Endothelial cell of umbilical vein (primary cell): ENCODE results near the gene CCDC34. TPM values are rescaled to one million over a fixed set of nuclear protein-coding genes. Genes with fewer than 3 reads are reported as not detected.

Experiments
- BruUV-seq: library from RNA; stranded (reverse); fragments of 400-500 nt; replicated peaks from 2 replicates; lab custom pipeline; 2021; lab: Mats Ljungman, UMichigan
- CTCF ChIA-PET: fragments of 300-600, 350-600 bp; sonication (Branson Sonifier 250); formaldehyde crosslinking; loops from one replicate; lab custom pipeline; 2021; ENCODE audit warnings: antibody characterized with exemption, inconsistent platforms; lab: Charles Lee
- POLR2A ChIA-PET: fragments of 300-600, 350-600 bp; sonication (Branson Sonifier 250); formaldehyde crosslinking; loops from one replicate; lab custom pipeline; 2021; ENCODE audit warnings: antibody characterized with exemption, inconsistent platforms; lab: Charles Lee
- DNase-seq: peaks from one replicate; pipeline ENCODE4 v3.0.0-alpha.2; 2011; ENCODE audit warnings: low read depth, low spot score
- FAIRE-seq: peaks from 2 replicates; lab custom pipeline; 2011; peaks lifted over from hg19 to GRCh38; lab: Jason Lieb, UNC
- H2AFZ ChIP-seq: 2 replicates; pipeline ENCODE4 v1.6.0; 2012; ENCODE audit warnings: low read depth, low read length, control low read depth, inconsistent platforms
- H3K27ac ChIP-seq: 2 replicates; pipeline ENCODE4 v1.5.1; 2011; ENCODE audit warnings: low read depth, mild to moderate bottlenecking, control low read depth, low read length, moderate library complexity; ENCODE audit not compliant: insufficient read depth
- H3K27me3 ChIP-seq, 2 experiments: 2 replicates each; pipeline versions ENCODE4 v1.6.0 to v1.6.1; 2011; ENCODE audit warnings: low read length in 2 of 2, mixed read lengths in 1 of 2; ENCODE audit not compliant: control insufficient read depth in 2 of 2, insufficient read depth in 2 of 2
- H3K36me3 ChIP-seq, 2 experiments: 2 replicates in 1 of 2; 3 replicates in 1 of 2; pipeline ENCODE4 v1.5.1; 2011; ENCODE audit warnings: low read length in 2 of 2, mild to moderate bottlenecking in 1 of 2, moderate library complexity in 1 of 2; ENCODE audit not compliant: control insufficient read depth in 2 of 2, insufficient read depth in 2 of 2; ENCODE audit errors: extremely low read depth in 1 of 2
- H3K4me1 ChIP-seq: 3 replicates; pipeline ENCODE4 v1.5.1; 2011; ENCODE audit warnings: mild to moderate bottlenecking, low read length; ENCODE audit not compliant: control insufficient read depth, insufficient read depth; ENCODE audit errors: extremely low read depth
- H3K4me2 ChIP-seq: 2 replicates; pipeline ENCODE4 v1.6.1; 2011; ENCODE audit warnings: low read length, control low read depth, mixed read lengths; ENCODE audit not compliant: insufficient read depth
- H3K4me3 ChIP-seq, 3 experiments: fragments of 200-600 bp in 1 of 3; sonication (generic), shearing (Covaris generic) in 1 of 3; replicated peaks in 1 of 3; 2 replicates each; pipeline ENCODE4 v1.5.1; 2011 to 2016; ENCODE audit warnings: control low read depth in 3 of 3, low read length in 3 of 3, mild to moderate bottlenecking in 2 of 3, inconsistent platforms in 1 of 3, low read depth in 1 of 3, moderate library complexity in 1 of 3; ENCODE audit not compliant: insufficient read depth in 1 of 3
- H3K79me2 ChIP-seq: 2 replicates; pipeline ENCODE4 v1.6.0; 2012; ENCODE audit warnings: low read length, inconsistent platforms; ENCODE audit not compliant: control insufficient read depth, insufficient read depth
- H3K9ac ChIP-seq: replicated peaks from 2 replicates; pipeline ENCODE3; 2011; ENCODE audit warnings: low read length, control low read depth; ENCODE audit not compliant: insufficient read depth; ENCODE audit errors: extremely low read depth
- H3K9me1 ChIP-seq: replicated peaks from 3 replicates; pipeline ENCODE4 v1.6.0; 2011; ENCODE audit warnings: mild to moderate bottlenecking, low read length; ENCODE audit not compliant: control insufficient read depth, insufficient read depth; ENCODE audit errors: extremely low read depth
- H3K9me3 ChIP-seq: replicated peaks from 2 replicates; pipeline ENCODE4 v1.5.1; 2012; ENCODE audit warnings: low read length, inconsistent platforms; ENCODE audit not compliant: control insufficient read depth, insufficient read depth
- H4K20me1 ChIP-seq: replicated peaks from 2 replicates; pipeline ENCODE3; 2011; ENCODE audit warnings: mild to moderate bottlenecking, low read length; ENCODE audit not compliant: control insufficient read depth, insufficient read depth; ENCODE audit errors: extremely low read depth
- CTCF ChIP-seq, 2 donors: IDR thresholded peaks; 1 replicate in 1 of 2; 2 replicates in 1 of 2; pipeline ENCODE4 v1.5.1; 2011; ENCODE audit warnings: low read length in 2 of 2, mild to moderate bottlenecking in 2 of 2, moderate library complexity in 2 of 2, control low read depth in 1 of 2, inconsistent platforms in 1 of 2, low read depth in 1 of 2; ENCODE audit not compliant: insufficient read depth in 1 of 2; ENCODE audit errors: extremely low read depth in 1 of 2
- EZH2 ChIP-seq: IDR thresholded peaks from 2 replicates; pipeline ENCODE4 v1.6.1; 2012; ENCODE audit warnings: borderline replicate concordance, low read depth, mild to moderate bottlenecking, moderate library complexity, low read length, inconsistent platforms; ENCODE audit not compliant: severe bottlenecking
- FOS ChIP-seq: IDR thresholded peaks from 2 replicates; pipeline ENCODE4 v1.6.1; 2011; ENCODE audit warnings: mild to moderate bottlenecking, low read length, moderate library complexity, borderline replicate concordance; ENCODE audit not compliant: insufficient read depth
- MYC ChIP-seq: IDR thresholded peaks from one replicate; pipeline ENCODE4 v1.6.1; 2011; ENCODE audit warnings: mild to moderate bottlenecking, low read depth, low read length
- POLR2AphosphoS5 ChIP-seq: IDR thresholded peaks from 2 replicates; pipeline ENCODE4 v1.6.1; 2012; ENCODE audit warnings: low read depth, mild to moderate bottlenecking, control low read depth, low read length, moderate library complexity; ENCODE audit not compliant: insufficient read depth
- dilution Hi-C: fragments of 300-500 bp; cut with MboI; formaldehyde crosslinking; loops from one replicate; pipeline ENCODE4 v1.15.0; 2019; ENCODE audit warnings: low sequenced_read_pairs; ENCODE audit not compliant: extremely low pct_ligation_motif_present
- intact Hi-C: fragments of 100-400 bp; cut with micrococcal nuclease; formaldehyde crosslinking; loops from one replicate; pipeline ENCODE4 v1.10.0; 2022
- polyA plus RNA-seq, 4 experiments: library from polyadenylated mRNA; depleted of rRNA in 3 of 4; stranded (reverse) in 3 of 4; unstranded in 1 of 4; fragments of >200 nt; gene quantifications; 2 replicates each; pipeline versions ENCODE4 v1.2.1 to v1.2.3, GENCODE V29; 2011 to 2012; ENCODE audit warnings: missing spikeins in 1 of 4
- total RNA-seq: library from RNA; stranded (reverse); gene quantifications from 2 replicates; pipeline ENCODE4 v1.2.3, GENCODE V29; 2021

The CCDC34 gene
- total and polyA plus RNA-seq, 2 donors (not counting 3 experiments of a cell fraction or from before 2014, with no cell fraction given) = 2.3 to 11.4 TPM

- no peaks in the 10 kb centered on the region for H3K36me3 ChIP-seq
- H3K9me1 ChIP-seq = peaks cover 2% of the 10 kb centered on the region
- H3K4me2 ChIP-seq = no peak overlapping the region
- POLR2A ChIA-PET = interaction anchor here (0.8 to 1.0 kb wide), 3 partner anchors 14 to 113 kb away, joined by 3 to 4 read pairs (median 3); no protein-coding TSS in a partner anchor
- dilution Hi-C loops (no loop called here), intact Hi-C loops (loop anchor here (1.0 to 5.0 kb wide), 3 partner anchors 94 to 190 kb away; no protein-coding TSS in a partner anchor)
- no peak overlapping the region for H3K27ac ChIP-seq
- FAIRE-seq (peak; percentile 79), DNase-seq (peak; percentile 66)
- CTCF ChIA-PET = interaction anchor here (0.6 to 6.6 kb wide), 57 partner anchors 9 to 1012 kb away, joined by 3 to 253 read pairs (median 6); partner anchors contain the start of genes CCDC34 and LGR4
- H3K4me3 ChIP-seq = no peak overlapping the region
- H3K9me3 ChIP-seq = no peaks in the 10 kb centered on the region
- no peak overlapping the region for H2AFZ ChIP-seq
- no peak for TF ChIP-seq POLR2AphosphoS5
- TF ChIP-seq FOS = no peak
- no peak for TF ChIP-seq MYC
- TF ChIP-seq EZH2 = no peak
- peak; percentile 50 to 56 for TF ChIP-seq CTCF (IDR thresholded peaks at IDR 0.05; ENCODE audit: extremely low read depth in 1 of 2, insufficient read depth in 1 of 2, low read depth in 1 of 2, low read length in 2 of 2)
- no peaks in the 10 kb centered on the region for H4K20me1 ChIP-seq
- no peak overlapping the region for H3K9ac ChIP-seq
- no TSS peak for BruUV-seq
- H3K4me1 ChIP-seq = no peaks in the 10 kb centered on the region
- peaks cover 24% of the 10 kb centered on the region in 2 experiments for H3K27me3 ChIP-seq
- H3K79me2 ChIP-seq = no peaks in the 10 kb centered on the region
These were observed 66.5 kb downstream of the CCDC34 start for GRCh38 chr11:27296497-27296896.
